Type B pancreatic cell (in vitro differentiated cells): ENCODE measurements around the gene SRRM2. TPM values are rescaled to one million over a fixed set of nuclear protein-coding genes. Genes with fewer than 3 reads are reported as not detected.
A peak's percentile ranks its signal among the peaks of the same experiment; 100 is the strongest.

Experiments used
- DNase-seq: peaks from one replicate; pipeline ENCODE4 v3.0.0; 2021; ENCODE audit warnings: mixed read lengths; ENCODE audit not compliant: unreplicated experiment; ENCODE audit errors: extremely low spot score
- H3K27ac Mint-ChIP-seq: 2 replicates; pipeline ENCODE4 v1.8.0; 2021; ENCODE audit warnings: mild to moderate bottlenecking, mixed read lengths
- H3K27me3 Mint-ChIP-seq: 2 replicates; pipeline ENCODE4 v1.8.0; 2021; ENCODE audit warnings: mixed read lengths
- H3K36me3 Mint-ChIP-seq: 2 replicates; pipeline ENCODE4 v1.8.0; 2021; ENCODE audit warnings: mixed read lengths
- H3K4me1 Mint-ChIP-seq: one replicate; pipeline ENCODE4 v1.8.0; 2021; ENCODE audit warnings: mixed read lengths; ENCODE audit not compliant: unreplicated experiment
- H3K4me3 Mint-ChIP-seq: 2 replicates; pipeline ENCODE4 v1.8.0; 2021; ENCODE audit warnings: mild to moderate bottlenecking, mixed read lengths
- H3K9me3 Mint-ChIP-seq: 2 replicates; pipeline ENCODE4 v1.8.0; 2021; ENCODE audit warnings: mixed read lengths
- total RNA-seq: library from RNA; stranded (reverse); gene quantifications from 2 replicates; pipeline ENCODE4 v1.2.1, GENCODE V29; 2021; ENCODE audit warnings: low replicate concordance
- TF ChIP-seq, protein P1 (sequence below): fragments of 200-600 bp; sonication (generic); conservative IDR thresholded peaks from 2 replicates; pipeline ENCODE4 v1.5.0; 2021; ENCODE audit warnings: antibody characterized with exemption, mild to moderate bottlenecking

SRRM2 gene
- total RNA-seq, 1 donor from 2014 or later: 749 TPM

DNA sequence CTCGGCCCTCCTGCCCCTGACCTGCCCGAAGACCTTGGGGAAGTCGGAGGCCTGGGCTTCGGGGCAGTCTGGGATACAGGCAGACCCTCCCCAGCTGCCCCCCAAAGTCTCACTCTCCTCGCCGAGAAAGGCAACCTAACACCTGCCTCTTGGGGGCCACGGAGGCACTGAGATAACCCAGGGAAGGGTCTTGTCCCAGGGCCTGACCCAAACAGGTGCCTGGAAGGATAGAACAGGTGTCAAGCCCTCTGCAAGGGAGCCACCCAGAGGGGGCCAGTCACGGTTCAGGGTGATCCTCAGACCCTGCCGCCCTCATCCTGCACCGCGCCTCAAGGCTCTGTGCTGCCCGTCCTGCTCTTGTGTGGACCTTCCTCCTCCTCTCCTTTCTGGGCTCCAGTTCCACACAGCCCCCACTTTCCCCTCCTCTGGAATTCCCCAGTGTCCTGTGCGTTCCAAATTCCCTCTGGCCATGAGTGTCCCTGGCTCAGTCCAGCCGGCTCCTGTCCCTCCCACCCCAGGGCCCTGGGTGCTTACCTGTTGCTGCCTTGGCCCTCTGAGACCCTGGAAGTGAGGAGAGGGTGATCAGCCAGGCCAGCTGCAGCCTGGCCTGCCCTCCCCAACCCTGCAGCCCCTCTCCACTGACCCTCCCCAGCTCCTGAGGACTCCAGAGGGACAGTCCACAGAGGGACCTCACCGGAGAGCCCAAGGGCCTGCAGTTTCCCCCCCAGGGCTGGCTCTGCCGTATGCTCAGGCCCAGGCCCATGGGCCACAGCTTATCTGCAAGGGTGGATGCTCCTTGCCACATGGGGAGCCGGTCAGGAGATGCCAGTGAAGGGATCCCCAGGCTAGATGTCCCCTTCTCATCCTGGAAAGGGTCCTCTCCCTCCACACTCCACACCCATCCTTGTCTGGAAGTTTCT is 36.2 kb upstream of the SRRM2 start:
- H3K9me3 Mint-ChIP-seq: no peaks in the 10 kb centered on the region
- DNase-seq: no peak
- TF ChIP-seq, protein P1, sequence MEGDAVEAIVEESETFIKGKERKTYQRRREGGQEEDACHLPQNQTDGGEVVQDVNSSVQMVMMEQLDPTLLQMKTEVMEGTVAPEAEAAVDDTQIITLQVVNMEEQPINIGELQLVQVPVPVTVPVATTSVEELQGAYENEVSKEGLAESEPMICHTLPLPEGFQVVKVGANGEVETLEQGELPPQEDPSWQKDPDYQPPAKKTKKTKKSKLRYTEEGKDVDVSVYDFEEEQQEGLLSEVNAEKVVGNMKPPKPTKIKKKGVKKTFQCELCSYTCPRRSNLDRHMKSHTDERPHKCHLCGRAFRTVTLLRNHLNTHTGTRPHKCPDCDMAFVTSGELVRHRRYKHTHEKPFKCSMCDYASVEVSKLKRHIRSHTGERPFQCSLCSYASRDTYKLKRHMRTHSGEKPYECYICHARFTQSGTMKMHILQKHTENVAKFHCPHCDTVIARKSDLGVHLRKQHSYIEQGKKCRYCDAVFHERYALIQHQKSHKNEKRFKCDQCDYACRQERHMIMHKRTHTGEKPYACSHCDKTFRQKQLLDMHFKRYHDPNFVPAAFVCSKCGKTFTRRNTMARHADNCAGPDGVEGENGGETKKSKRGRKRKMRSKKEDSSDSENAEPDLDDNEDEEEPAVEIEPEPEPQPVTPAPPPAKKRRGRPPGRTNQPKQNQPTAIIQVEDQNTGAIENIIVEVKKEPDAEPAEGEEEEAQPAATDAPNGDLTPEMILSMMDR: no peak
- H3K36me3 Mint-ChIP-seq: no peaks in the 10 kb centered on the region
- H3K27me3 Mint-ChIP-seq: peaks cover 4% of the 10 kb centered on the region
- H3K4me1 Mint-ChIP-seq: no peaks in the 10 kb centered on the region
- no peak overlapping the region for H3K4me3 Mint-ChIP-seq
- no peak overlapping the region for H3K27ac Mint-ChIP-seq

DNA sequence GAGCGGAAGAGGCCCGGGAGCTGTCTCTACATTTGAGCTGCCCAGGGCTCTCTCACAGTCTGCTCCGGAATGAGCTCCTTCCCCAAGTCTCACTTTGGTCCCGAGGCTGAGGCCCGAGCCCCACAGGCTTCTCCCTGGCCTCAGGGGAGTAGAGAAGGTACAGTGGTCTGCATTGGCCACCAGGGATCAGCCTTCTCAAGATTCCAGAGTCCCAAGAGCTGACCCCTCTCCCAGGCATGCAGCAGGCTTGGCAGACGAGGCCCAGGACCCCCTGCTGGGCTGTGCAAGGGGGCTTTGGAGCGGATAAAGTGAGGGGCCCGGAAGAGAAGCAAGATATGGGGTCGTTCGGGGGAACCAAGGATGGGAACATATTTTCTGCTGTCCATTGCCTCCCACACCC is 35.5 kb upstream of the SRRM2 start:
- no peak overlapping the region for H3K4me3 Mint-ChIP-seq
- H3K36me3 Mint-ChIP-seq: no peaks in the 10 kb centered on the region
- DNase-seq: no peak
- peaks cover 4% of the 10 kb centered on the region for H3K27me3 Mint-ChIP-seq
- H3K27ac Mint-ChIP-seq: no peak overlapping the region
- H3K9me3 Mint-ChIP-seq: no peaks in the 10 kb centered on the region
- TF ChIP-seq, protein P1: no peak
- no peaks in the 10 kb centered on the region for H3K4me1 Mint-ChIP-seq

DNA sequence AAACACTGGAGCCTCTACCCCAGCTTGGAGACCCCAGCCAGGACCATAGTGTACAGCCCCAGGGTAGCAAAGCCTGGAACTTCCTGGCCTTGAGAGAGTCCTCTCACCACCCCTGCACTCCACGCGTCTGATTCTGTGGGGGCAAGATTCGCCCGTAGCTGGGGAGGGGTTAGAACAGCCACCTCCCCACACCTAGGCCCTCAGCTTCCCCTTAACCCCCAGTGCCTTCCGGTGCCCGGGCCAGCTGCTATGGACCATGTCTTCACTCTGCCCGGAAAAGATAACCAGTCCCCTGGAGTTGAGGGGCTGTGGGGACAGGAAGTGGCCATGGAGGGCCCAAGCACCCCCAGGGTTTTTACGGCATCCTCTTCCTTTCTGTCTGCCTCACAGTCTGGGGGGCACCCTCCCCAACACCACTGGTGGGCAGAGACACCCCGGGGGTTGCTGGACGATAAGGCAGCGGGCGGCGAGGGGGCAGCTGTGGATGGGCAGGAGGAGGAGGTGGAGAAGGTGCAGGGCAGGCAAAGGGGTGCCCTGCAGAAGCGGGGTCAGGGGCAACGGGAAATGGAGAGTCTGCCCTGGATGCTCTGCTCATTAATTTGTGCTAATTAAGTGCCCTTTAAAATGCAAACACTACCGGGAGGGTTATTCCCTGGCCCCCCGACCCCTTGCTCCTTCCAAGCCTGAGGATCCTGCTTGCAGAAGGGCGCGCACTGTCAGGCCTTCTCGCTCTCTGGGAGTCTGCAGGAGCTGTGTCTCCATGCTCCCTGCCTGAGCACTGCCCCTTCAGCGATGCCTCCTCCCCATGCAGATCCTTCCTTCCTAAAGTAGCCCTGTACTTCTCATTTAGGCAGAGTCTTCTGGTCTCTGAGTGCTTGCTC is 34.8 kb upstream of the SRRM2 start:
- TF ChIP-seq, protein P1: no peak
- no peaks in the 10 kb centered on the region for H3K9me3 Mint-ChIP-seq
- H3K4me3 Mint-ChIP-seq: peak overlapping the region; percentile 74
- peak overlapping the region; percentile 69 for H3K27ac Mint-ChIP-seq
- no peaks in the 10 kb centered on the region for H3K4me1 Mint-ChIP-seq
- H3K36me3 Mint-ChIP-seq: no peaks in the 10 kb centered on the region
- H3K27me3 Mint-ChIP-seq: peaks cover 4% of the 10 kb centered on the region
- DNase-seq: no peak

DNA sequence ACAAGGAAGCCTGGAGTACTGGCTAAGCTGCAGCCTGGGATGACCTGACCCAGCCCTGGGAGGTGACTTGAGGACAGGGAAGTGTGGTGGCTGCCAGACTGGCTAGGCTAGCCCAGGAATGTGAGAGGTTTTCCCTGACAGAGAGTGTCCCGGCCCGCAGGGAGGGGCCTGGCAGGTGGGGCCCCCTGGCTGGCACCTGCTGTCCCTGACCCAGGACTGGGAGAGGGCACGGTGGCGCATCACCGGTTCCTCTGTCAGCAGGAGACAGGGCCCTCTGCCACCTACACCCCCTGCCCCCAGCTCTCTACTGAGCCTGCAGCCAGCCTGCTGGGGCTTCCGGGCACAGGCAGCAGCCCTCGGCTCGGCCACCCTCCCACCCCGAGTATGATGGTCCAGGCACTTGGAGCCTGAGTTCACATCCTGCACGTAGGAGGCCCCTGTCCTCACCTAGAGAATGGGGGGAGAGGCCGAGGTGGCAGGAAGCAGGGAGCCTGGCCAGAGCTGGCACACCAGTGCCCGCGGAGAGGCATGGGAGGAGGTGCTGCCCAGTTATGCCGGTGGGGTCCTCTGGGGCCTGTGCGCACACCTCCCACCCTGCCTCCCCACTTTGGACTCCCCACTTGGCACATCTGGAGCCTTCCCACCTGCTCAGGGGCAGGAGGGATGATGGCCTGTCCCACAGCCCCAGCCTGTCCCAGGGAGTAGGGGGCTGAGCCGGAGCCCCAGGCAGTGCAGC is 32.9 kb upstream of the SRRM2 start:
- H3K9me3 Mint-ChIP-seq: no peaks in the 10 kb centered on the region
- peak overlapping the region; percentile 86 for H3K27ac Mint-ChIP-seq
- H3K36me3 Mint-ChIP-seq: no peaks in the 10 kb centered on the region
- peaks cover 8% of the 10 kb centered on the region for H3K27me3 Mint-ChIP-seq
- no peak for DNase-seq
- H3K4me3 Mint-ChIP-seq: peak overlapping the region; percentile 77
- no peaks in the 10 kb centered on the region for H3K4me1 Mint-ChIP-seq
- TF ChIP-seq, protein P1: no peak

DNA sequence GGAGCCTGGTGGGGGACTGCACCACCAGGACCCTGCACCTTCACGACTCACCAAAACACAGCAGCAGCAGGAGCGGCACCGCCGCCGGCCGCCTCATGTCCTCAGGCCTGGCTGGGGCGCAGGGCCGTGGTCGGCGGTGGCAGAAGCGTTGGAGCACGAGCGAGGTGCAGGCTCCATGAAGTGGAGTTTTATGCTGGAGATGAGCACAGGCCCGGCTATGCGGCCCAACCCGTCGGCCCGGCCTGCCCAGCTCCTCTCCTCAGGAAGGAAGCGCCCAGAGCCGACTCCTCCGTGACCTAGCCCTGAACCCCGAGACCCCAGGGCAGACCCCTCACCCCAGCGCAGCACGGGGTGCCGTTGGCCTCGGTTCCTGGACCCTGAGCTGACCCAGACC is 32.4 kb upstream of the SRRM2 start, which contains the start of gene PRSS27:
PRSS27 (minus strand) TSS at position 161 of the 394 bp plus-strand sequence; CDS start at position 97, 64 bp downstream.
- peak within 1 kb of the TSS; percentile 85 for H3K4me3 Mint-ChIP-seq
- no peak for DNase-seq
- TF ChIP-seq, protein P1: no peak
- peaks cover 5% of the 10 kb centered on the region for H3K27me3 Mint-ChIP-seq
- no peaks in the 10 kb centered on the region for H3K9me3 Mint-ChIP-seq
- H3K36me3 Mint-ChIP-seq: no peaks in the 10 kb centered on the region
- no peaks in the 10 kb centered on the region for H3K4me1 Mint-ChIP-seq
- peak within 1 kb of the TSS; percentile 86 for H3K27ac Mint-ChIP-seq
